Fibroblast of peridontal ligament (primary cell): ENCODE results near the gene UTF1.
"Not testable (repeated sequence)": the region's sequence is repeated elsewhere in the genome, so short reads cannot be mapped to it uniquely, and the experiment has no call there.

Experiments used
- DNase-seq: peaks from one replicate; pipeline ENCODE4 v3.0.0-alpha.2; 2010; ENCODE audit errors: extremely low read depth

UTF1 gene

GRCh38 chr10:133227256-133227655 is 2.8 kb upstream of the UTF1 start:
- no peak for DNase-seq

DNA sequence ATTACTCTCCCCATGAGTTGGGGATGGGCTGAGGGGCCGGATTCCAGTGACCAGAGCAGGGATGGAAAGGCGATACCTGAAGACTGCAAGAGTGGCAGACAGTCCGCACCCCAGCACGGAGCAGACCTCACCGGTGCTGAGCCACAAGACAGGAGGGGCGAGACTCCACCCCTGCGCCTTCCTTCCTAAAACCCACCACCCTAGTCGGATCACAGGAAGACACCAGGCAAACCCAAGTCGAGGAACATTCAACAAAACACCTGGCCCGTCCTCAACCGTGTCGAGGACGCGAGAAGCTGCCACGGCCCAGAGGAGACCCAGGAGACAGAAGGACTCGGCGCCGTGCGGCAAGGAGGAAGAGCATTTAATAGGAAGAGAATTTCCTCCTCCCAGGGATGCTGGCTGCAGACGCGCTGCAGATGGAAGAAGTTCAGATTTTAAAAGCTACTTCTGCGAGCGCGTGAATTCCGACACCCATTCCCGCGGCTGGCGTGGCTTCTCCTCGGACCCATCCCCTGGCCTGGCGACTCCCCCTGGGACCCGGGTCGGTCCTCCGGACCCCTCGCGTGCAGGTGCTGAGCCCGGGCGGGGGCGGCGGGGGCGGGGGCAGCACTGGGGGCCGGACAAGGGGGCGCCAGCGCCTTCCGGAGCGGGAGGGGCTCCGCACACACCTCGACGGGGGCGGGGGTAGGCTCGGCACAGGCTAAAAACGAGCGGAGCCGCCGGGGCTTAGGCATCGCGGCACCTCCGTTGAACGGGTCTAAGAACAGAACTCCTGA is 563 bp upstream of the UTF1 start:
- DNase-seq, result no peak

DNA sequence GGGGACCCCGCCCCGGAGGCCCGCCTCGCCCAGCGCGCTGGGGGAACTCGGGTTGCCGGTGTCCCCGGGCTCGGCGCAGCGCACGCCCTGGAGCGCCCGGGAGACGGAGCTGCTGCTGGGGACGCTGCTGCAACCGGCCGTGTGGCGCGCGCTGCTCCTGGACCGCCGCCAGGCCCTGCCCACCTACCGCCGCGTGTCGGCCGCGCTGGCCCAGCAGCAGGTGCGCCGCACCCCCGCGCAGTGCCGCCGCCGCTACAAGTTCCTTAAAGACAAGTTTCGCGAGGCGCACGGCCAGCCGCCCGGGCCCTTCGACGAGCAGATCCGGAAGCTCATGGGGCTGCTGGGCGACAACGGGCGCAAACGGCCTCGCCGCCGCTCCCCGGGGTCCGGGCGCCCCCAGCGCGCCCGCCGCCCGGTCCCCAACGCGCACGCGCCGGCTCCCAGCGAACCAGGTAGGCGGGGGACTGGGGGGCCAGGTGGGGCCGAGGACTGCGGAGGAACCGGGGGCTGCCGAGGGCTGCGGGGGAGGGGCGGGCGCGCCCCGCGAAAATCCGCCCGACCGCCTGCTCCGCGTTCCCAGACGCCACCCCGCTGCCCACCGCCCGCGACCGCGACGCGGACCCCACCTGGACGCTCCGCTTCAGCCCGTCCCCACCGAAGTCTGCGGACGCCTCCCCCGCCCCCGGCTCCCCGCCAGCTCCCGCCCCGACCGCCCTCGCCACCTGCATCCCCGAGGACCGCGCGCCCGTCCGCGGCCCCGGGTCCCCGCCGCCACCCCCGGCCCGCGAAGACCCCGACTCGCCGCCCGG is 574 bp downstream of the UTF1 start:
- DNase-seq, result no peak

- DNase-seq, result no peak
Observed at GRCh38 chr10:133231244-133231945, 1.4 kb downstream of the UTF1 start.

GRCh38 chr10:133231946-133232574 is 2.0 kb downstream of the UTF1 start:
- DNase-seq, result no peak

- not testable (repeated sequence) for DNase-seq
Observed at GRCh38 chr10:133234796-133235195, 4.8 kb downstream of the UTF1 start.

- no peak for DNase-seq
Observed at GRCh38 chr10:133235265-133235855, 5.3 kb downstream of the UTF1 start.

GRCh38 chr10:133235932-133236331 is 5.9 kb downstream of the UTF1 start:
- DNase-seq, result no peak

- DNase-seq, result no peak
Observed at GRCh38 chr10:133236401-133237240, 6.6 kb downstream of the UTF1 start.

DNA sequence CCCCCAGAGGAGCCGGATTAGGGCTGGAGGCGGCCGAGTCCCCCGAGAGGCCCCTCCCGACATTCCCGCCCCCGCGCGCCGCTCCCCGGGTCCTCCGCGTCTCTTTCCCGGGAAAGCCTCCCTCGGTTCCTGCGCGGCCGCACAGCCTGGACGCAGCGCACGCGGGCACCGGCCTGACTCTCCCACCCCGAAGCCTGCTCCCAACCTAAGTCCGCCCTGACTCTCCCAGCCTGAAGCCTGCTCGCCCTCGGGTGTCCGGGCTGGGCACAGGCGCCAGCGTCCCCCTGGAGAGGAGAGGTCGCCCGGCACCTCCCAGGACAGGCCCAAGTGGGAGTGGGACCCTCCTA is 7.2 kb downstream of the UTF1 start:
- no peak for DNase-seq

DNA sequence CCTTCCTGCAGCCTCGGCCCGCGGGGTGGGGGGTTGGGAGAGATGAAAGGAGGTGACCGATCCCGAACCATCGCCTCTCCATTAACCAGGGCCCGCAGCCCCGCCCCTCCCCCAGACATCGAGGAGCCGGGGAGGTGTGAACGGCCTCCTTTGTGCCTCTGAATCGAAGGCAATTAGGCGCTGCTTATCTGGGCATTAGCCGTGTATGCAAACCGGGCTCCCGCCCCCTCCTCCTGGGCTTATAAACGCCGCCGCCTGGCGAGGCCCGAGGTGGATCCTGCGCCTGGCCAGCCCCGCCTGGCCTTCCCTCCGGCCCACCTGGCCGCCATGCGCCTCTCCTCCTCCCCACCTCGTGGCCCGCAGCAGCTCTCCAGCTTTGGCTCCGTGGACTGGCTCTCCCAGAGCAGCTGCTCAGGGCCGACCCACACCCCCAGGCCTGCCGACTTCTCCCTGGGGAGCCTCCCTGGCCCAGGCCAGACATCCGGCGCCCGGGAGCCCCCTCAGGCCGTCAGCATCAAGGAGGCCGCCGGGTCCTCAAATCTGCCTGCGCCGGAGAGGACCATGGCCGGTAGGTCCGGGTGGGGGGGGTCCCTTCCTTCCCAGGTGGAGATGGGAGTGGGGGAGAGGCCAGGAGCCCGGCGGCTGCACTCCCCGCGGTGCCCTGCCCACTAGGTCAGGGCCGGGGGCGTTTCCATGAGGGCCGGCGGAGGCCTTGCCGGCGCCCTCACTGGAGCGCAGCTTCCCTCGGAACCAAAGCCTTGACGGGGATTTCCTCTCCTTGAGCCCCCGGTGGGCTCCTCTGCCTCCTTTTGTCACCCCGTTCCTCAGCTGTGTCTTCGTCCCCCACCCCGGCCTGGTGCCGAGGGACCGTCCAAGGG is 7.8 kb downstream of the UTF1 start, which contains the start of gene VENTX:
VENTX (plus strand) TSS at position 268 of the 878 bp plus-strand sequence; CDS start at position 328, 60 bp downstream.
- DNase-seq, result no peak

GRCh38 chr10:133238466-133238804 is 8.4 kb downstream of the UTF1 start:
- no peak for DNase-seq

GRCh38 chr10:133239990-133240389 is 10.0 kb downstream of the UTF1 start:
- DNase-seq, result no peak

- no peak for DNase-seq
Observed at GRCh38 chr10:133241501-133242205, 11.6 kb downstream of the UTF1 start.

- no peak for DNase-seq
Observed at GRCh38 chr10:133242611-133243356, 12.8 kb downstream of the UTF1 start.

GRCh38 chr10:133243593-133243992 is 13.6 kb downstream of the UTF1 start:
- DNase-seq, result no peak

GRCh38 chr10:133245439-133246235 is 15.6 kb downstream of the UTF1 start:
- DNase-seq, result no peak

DNA sequence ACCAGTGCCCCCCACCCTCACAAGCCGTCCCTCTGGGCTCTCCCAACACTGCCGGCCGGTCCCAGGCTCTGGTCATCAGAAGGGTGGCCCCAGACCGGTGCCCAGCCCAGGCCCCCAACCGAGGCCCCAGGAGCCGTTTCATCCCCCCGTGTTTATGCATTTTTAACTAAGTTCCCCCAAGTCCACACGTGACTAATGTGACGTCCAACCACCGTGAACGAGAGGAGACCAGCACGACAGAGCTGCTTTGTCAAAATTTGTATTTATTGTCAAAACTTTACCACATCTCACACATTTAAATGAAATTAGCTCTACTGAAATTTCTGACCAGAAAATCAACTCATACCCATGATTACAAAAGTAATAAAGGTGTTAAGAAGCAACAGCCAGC is 16.2 kb downstream of the UTF1 start:
- no peak for DNase-seq
